GM12872 (cell line): ENCODE data around the gene DDX1.

Experiments
- CTCF ChIP-seq: IDR thresholded peaks from 3 replicates; pipeline ENCODE4 v1.5.1; 2011; ENCODE audit warnings: low read depth, mild to moderate bottlenecking, low read length, moderate library complexity; ENCODE audit not compliant: insufficient read depth

Gene DDX1

DNA sequence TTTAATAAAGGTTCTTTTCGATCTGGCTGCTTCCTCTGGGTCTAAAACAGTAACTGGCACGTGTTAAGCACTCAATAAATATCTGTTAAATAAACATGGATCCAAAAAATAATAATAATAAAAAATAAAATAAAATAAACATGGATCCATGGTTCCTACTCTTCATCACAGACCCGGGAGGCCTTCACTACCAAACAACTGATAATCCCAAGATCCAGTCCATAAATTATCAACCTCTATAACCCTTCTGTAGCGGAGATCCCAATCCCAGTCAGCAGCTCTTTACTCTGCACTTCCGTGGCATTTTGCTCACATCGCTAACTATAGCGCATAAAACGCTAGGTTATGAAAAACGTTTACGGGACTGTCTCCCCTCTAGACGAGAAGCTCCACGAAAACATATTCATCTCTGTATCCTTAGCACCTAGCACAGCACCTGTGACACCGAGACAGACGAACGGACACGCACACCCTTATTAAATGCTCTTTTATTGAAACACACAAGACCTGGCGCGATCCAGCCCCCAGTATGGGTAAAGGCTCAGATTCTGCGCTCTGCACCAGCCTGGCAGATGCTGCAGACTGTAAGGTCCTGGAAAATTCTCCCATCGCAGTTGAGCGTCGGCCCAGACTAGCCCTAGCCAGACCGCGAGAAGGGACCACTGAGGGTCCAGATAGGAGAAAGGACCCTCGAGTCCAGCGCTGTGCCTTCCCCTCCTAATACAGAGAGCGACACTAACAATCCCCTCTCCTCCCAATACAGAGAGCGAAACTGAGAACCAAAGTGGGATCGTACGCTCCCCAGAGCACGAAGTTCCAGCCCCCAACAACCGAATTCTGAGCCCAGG lies 31.3 kb upstream of the DDX1 start:
- no peak for TF ChIP-seq CTCF

DNA sequence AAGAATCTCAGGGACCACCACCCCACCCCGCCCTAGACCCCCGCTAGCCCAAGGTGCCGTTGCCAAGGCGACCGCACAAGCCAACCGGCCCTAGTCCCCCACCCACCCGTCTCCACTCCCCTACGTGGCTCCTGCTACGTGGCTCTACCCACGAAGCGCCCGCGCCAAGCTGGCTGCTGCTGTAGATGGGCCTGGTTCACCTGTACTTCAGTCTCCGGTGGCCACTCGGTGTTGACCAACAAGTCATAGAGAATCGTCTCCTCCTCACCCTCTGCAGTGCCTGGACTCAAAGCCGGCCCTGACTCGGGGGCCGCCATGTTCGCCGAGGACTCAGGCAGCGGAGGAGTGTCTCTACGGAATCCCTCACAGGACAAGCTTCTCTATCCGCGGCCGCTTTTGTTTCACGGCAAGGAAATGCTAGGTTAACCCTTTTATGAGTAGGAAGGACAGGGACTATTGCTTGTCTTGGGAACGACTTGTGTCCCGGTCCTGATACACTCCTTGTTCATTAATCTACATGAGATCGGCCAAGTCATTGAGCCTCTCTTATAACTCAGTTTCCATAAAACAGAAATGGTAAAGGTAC lies 30.6 kb upstream of the DDX1 start, which contains the start of gene NBAS:
Gene NBAS (minus strand): TSS at position 347 of the 586 bp plus-strand sequence. CDS start 30 bp downstream, at position 317.
- no peak for TF ChIP-seq CTCF

DNA sequence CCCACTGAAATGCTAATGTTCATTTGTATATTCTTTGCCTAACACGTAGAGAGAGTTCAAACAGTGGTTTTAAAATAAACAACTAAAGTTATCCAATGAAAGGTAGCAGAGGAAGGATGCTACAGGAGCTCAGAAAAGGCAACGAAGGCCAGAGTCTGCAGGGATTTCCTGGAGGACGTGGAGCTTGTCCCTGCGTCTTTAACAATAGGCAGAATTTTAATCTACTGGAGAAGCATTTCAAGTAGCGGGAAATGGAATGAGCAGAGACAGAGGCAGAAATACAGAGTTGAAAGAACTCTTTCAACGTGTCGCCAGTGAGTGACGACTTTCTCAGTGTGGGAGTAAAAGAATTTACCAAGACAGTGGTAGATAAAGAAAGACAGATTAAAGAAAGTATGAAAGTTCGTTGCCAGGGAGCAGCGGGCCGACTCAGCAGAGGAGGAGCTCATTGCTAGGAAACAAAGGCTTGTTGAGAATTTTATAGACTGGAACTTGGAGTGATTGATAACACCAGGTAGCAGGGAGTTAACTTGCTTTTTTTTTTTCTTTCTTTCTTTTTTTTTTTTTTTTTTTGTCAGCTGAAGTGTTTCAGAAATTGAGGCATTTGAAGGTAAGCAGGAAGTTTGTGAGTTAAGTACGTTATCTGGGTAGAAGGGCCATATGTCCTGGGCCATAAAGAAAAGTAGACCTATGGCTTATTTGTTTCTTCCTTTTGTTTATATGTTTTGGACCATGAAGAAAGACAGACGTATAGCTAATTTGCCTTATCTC lies 29.9 kb upstream of the DDX1 start:
- TF ChIP-seq CTCF: no peak

DNA sequence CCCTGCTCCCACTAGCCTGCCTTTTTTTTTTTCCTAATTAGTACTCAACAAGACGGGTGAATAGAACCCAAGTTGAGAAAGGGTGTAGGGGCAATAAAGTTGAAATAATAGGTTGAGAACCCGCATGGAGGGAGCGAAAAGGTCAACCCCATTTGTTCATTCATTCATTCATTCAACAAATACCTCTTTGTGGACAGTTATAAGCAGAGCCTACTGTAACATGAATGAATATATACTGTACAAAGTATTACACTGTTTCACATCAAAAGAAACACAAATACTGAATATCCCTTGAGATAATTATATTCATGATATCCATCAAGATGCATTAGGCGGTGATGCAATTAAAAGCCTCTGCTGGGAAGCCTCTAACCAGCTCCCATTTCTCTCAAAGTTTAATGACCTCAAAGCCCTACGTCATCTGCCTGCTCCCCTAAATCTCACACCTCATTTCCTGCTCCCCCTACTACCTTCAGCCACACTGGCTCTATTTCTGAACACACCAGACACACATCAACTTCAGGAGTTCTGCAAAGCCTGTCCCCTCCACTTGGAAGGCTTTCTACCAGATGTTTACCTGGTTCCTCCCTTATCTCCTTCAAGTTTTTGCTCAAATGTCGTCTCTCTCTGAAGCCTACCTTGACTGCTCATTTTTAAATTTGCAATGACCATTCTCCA lies 29.2 kb upstream of the DDX1 start:
- no peak for TF ChIP-seq CTCF

DNA sequence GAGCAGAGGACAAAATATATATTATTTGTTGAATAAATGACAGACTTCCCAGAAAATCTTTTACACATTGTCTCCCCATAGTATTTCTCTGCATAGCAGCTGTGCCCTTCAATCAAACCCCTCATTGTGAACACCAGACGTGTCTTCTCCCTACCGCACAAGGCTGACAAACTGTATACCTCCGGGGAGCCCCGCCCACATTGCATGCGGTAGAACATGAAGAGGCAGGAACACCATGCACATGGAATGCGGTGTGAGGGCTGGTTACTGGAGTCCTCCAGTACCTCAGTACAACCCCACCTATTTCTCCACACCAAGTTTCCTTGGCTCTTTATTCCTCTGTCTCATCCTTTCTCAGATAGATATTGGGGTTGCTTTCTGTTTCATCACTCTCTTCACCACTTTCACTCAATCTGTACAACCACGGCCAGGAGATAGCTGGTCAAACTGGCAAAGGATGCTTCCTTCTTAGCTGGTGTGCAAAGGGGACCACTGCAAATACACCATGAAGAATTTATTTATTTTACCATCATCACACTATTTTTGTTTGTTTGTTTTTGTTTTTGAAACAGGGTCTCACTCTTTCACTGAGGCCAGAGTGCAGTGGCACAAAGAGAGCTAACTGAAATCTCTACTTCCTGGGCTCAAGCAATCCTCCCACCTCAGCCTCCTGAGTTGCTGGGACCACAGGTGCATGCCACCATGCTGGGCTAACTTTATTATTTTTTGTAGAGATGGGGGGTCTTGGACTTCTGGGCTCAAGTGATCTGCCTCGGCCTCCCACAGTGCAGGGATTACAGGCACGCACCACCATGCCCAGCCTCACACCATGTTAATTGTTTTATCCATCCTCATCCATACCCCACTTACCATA lies 28.2 kb upstream of the DDX1 start:
- TF ChIP-seq CTCF: no peak

DNA sequence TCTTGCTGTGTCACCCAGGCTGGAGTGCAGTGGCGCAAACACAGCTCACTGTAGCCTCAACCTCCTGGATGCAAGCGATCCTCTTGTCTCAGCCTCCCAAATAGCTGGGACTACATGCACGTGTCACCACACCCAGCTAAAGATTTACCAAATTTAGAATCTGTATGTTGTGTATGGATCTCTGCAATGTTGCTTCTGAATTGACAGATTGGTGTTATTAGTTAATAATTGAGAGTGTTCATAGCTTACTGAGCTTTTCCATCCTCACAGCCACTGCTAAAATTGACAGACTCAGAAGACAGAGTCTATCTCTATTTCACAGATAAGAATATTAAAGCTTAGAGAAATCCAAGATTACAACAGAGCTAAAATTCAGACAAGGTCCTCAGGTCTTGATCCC lies 26.3 kb upstream of the DDX1 start:
- TF ChIP-seq CTCF: no peak
